Measurements from ENCODE around the gene NADK. TPM values are rescaled to one million over a fixed set of nuclear protein-coding genes. Genes with fewer than 3 reads are reported as not detected.
A peak's percentile ranks its signal among the peaks of the same experiment; 100 is the strongest.

The NADK gene
- total and polyA plus RNA-seq, 10 of the 15 experiments (the other 5 are each of a cell fraction or from before 2014, with no cell fraction given), result 1.1 to 93.2 (median 46.9) TPM

- TF ChIP-seq BCL3 (IDR thresholded peaks at IDR 0.05; ENCODE audit: borderline replicate concordance, insufficient read depth, low read depth, low read length, poor library complexity, severe bottlenecking) (no peak), CBFB (IDR thresholded peaks at IDR 0.05; ENCODE audit: low read depth) (no peak), NRF1 (conservative IDR thresholded peaks at IDR 0.05; ENCODE audit: low read depth, low read length) (no peak), STAT3 (IDR thresholded peaks at IDR 0.05; ENCODE audit: low read depth, low read length) (no peak), RELA (IDR thresholded peaks at IDR 0.05; ENCODE audit: borderline replicate concordance, partially characterized antibody) (no peak), KAT2A (conservative IDR thresholded peaks at IDR 0.05; ENCODE audit: control insufficient read depth, low read depth, low read length) (no peak), SMARCA5 (IDR thresholded peaks at IDR 0.05) (no peak), ZNF217 (IDR thresholded peaks at IDR 0.05) (no peak), JUNB (IDR thresholded peaks at IDR 0.05) (no peak), TCF3 (IDR thresholded peaks at IDR 0.05; ENCODE audit: borderline replicate concordance, insufficient read depth, low read depth, low read length) (0 out of 2 replicates have a peak, but pooled peaks have one; percentile 28), SMAD1 (IDR thresholded peaks at IDR 0.05; ENCODE audit: low read depth, partially characterized antibody) (no peak), NFYA (IDR thresholded peaks at IDR 0.05; ENCODE audit: borderline replicate concordance, low read depth, low read length) (no peak), RFX5 (IDR thresholded peaks at IDR 0.05; ENCODE audit: low read depth, low read length) (no peak), ZBTB40 (IDR thresholded peaks at IDR 0.05; ENCODE audit: borderline replicate concordance) (no peak), SMAD5 (IDR thresholded peaks at IDR 0.05; ENCODE audit: low read depth) (no peak), MLLT1 (IDR thresholded peaks at IDR 0.05) (no peak), HDGF (IDR thresholded peaks at IDR 0.05) (no peak), POLR2AphosphoS5 (IDR thresholded peaks at IDR 0.05; ENCODE audit: low read length) (peak; percentile 51), EGR1 (IDR thresholded peaks at IDR 0.05; ENCODE audit: borderline replicate concordance in 1 of 2, low read depth in 2 of 2, low read length in 2 of 2) (no peak), ASH2L (IDR thresholded peaks at IDR 0.05; ENCODE audit: borderline replicate concordance, low read depth) (no peak), ATF3 (IDR thresholded peaks at IDR 0.05; ENCODE audit: borderline replicate concordance, extremely low read depth, low read depth, low read length) (no peak), ZNF207 (IDR thresholded peaks at IDR 0.05; ENCODE audit: borderline replicate concordance) (no peak), ZNF622 (IDR thresholded peaks at IDR 0.05) (no peak), ZNF24 (IDR thresholded peaks at IDR 0.05) (no peak)
Measured at GRCh38 chr1:1782399-1783221, 4.3 kb upstream of the NADK start (continued).
